ENCODE data around the gene WWC2.

WWC2 gene

DNA sequence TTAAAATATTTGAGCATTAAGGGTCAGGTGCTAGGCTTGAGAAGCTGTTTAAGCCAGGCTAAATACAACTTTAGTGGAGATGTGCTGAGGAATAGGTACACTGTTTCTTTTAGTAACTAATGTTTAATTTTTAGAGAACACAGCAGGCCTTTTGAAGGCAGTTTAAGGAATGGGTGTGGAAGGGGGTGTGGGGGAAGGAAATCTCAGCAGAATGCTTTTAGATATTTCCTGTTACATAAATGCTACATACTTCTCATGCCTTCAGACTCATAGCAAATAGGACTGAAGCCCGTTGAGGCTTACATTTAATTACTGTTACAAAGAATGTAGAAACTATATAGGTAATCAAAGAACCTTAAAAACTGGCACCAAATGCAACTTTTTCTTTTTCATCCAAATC is 66.3 kb downstream of the WWC2 start:
- Histone ChIP-seq H2BK120ac (ENCODE audit: low read depth, low read length) (no peak overlapping the region), H3K4me3 (ENCODE audit: low read length) (no peak overlapping the region), H3K9ac (ENCODE audit: low read length) (no peak overlapping the region), H4K8ac (ENCODE audit: low read depth, low read length) (no peak overlapping the region), H3K4me2 (ENCODE audit: low read length) (no peak overlapping the region), H3K27ac (ENCODE audit: low read depth, low read length) (no peak overlapping the region), H3K23ac (ENCODE audit: low read length) (no peak overlapping the region), H3K79me1 (ENCODE audit: low read length) (peaks cover 21% of the 10 kb centered on the region), H3K18ac (ENCODE audit: low read length) (no peak overlapping the region), H3K4me1 (ENCODE audit: control insufficient read depth, low read depth, low read length) (peaks cover 3% of the 10 kb centered on the region), H2AK5ac (ENCODE audit: low read length) (no peak overlapping the region), H3K79me2 (ENCODE audit: control insufficient read depth, insufficient read depth, low read length) (peaks cover 55% of the 10 kb centered on the region), H3K4ac (ENCODE audit: low read depth, low read length) (no peak overlapping the region), H2BK15ac (replicated peaks; ENCODE audit: low read depth) (no peak overlapping the region), H3K27me3 (ENCODE audit: insufficient read depth, low read length, poor library complexity) (no peaks in the 10 kb centered on the region), H4K5ac (ENCODE audit: low read length) (no peak overlapping the region), H3K36me3 (ENCODE audit: control insufficient read depth, insufficient read depth, low read length) (no peaks in the 10 kb centered on the region), H2BK5ac (ENCODE audit: low read length) (no peak overlapping the region), H3K56ac (ENCODE audit: low read length) (no peak overlapping the region)
- no CpG with 5 or more reads among the region's 1 CpG for WGBS (ENCODE audit: extremely low coverage, insufficient coverage, low lambda C conversion rate)
- no peak for DNase-seq

DNA sequence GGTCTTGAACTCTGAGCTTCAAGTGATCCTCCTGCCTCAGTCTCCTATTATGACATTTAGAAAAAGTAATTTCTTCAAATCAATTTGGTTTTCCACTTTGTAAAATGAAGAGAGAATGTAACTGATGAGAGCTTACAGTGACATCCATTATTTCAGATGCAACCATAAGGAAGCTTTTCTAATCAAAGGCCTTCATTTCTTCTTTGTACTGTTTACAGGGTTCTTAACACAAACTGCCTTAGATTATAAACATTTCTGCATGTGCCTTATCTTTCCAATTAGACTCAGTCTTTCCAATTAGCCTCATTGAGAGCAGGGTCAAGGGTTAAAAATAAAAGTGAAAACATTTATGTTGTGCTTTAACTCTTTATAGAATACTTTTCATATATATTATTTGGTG is 71.8 kb downstream of the WWC2 start:
- H2AK5ac ChIP-seq (ENCODE audit: low read length): no peak overlapping the region
- H3K79me2 ChIP-seq (ENCODE audit: control insufficient read depth, insufficient read depth, low read length): peaks cover 42% of the 10 kb centered on the region
- no peak overlapping the region for H3K9ac ChIP-seq (ENCODE audit: low read length)
- no peak overlapping the region for H3K27ac ChIP-seq (ENCODE audit: low read depth, low read length)
- no peak for DNase-seq
- no peak overlapping the region for H3K56ac ChIP-seq (ENCODE audit: low read length)
- no peak overlapping the region for H3K4me2 ChIP-seq (ENCODE audit: low read length)
- no peak overlapping the region for H4K5ac ChIP-seq (ENCODE audit: low read length)
- H3K27me3 ChIP-seq (ENCODE audit: insufficient read depth, low read length, poor library complexity): no peaks in the 10 kb centered on the region
- peaks cover 17% of the 10 kb centered on the region for H3K79me1 ChIP-seq (ENCODE audit: low read length)
- H3K4me3 ChIP-seq (ENCODE audit: low read length): no peak overlapping the region
- H2BK15ac ChIP-seq (replicated peaks; ENCODE audit: low read depth): no peak overlapping the region
- peaks cover 12% of the 10 kb centered on the region for H3K4me1 ChIP-seq (ENCODE audit: control insufficient read depth, low read depth, low read length)
- H2BK120ac ChIP-seq (ENCODE audit: low read depth, low read length): no peak overlapping the region
- no peak overlapping the region for H3K4ac ChIP-seq (ENCODE audit: low read depth, low read length)
- H2BK5ac ChIP-seq (ENCODE audit: low read length): no peak overlapping the region
- no peak overlapping the region for H4K8ac ChIP-seq (ENCODE audit: low read depth, low read length)
- H3K18ac ChIP-seq (ENCODE audit: low read length): no peak overlapping the region
- H3K36me3 ChIP-seq (ENCODE audit: control insufficient read depth, insufficient read depth, low read length): no peaks in the 10 kb centered on the region
- H3K23ac ChIP-seq (ENCODE audit: low read length): no peak overlapping the region

DNA sequence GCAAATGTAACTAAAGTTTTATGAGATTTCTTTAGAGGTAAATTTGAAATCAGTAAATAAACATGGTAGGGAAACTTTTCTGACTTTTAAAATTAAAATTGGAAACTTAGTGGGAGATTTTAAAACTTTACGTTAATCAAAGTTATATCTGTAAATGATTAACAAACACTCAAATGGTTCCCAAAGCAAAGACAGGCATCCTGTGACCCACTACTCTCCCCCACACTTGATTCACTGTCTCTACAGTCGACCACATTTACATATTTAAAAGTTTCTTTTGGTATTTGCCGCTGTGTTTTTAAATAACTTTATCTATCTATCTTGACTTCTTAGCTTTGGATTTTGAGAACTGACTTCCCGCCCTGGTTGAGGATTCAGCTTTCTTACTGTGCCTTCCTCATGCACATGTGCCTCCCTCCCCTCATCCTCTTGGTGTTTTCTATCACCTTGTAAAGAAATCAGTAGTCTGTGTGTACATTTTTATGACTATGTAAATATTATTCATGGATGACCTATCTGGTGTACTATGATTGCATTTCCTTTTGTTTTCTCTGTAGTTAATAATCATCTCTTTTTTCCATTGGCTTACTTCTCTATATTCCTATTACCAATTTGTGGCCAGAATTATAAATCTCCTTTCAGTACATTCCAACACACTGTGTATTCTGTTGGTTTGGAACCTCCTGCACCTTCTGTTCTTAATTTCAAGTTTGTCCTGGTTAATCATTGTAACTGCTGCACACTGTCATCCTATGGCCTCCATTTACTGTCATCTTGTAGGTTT is 72.6 kb downstream of the WWC2 start:
- H2AK5ac ChIP-seq (ENCODE audit: low read length): no peak overlapping the region
- peaks cover 40% of the 10 kb centered on the region for H3K79me2 ChIP-seq (ENCODE audit: control insufficient read depth, insufficient read depth, low read length)
- no peak overlapping the region for H2BK5ac ChIP-seq (ENCODE audit: low read length)
- H4K8ac ChIP-seq (ENCODE audit: low read depth, low read length): no peak overlapping the region
- H3K4me2 ChIP-seq (ENCODE audit: low read length): no peak overlapping the region
- DNase-seq: no peak
- no CpG with 5 or more reads among the region's 4 CpGs for WGBS (ENCODE audit: extremely low coverage, insufficient coverage, low lambda C conversion rate)
- H3K4me3 ChIP-seq (ENCODE audit: low read length): no peak overlapping the region
- no peaks in the 10 kb centered on the region for H3K27me3 ChIP-seq (ENCODE audit: insufficient read depth, low read length, poor library complexity)
- peaks cover 19% of the 10 kb centered on the region for H3K79me1 ChIP-seq (ENCODE audit: low read length)
- H3K9ac ChIP-seq (ENCODE audit: low read length): no peak overlapping the region
- H3K18ac ChIP-seq (ENCODE audit: low read length): no peak overlapping the region
- no peak overlapping the region for H2BK15ac ChIP-seq (replicated peaks; ENCODE audit: low read depth)
- peaks cover 12% of the 10 kb centered on the region for H3K4me1 ChIP-seq (ENCODE audit: control insufficient read depth, low read depth, low read length)
- no peak overlapping the region for H3K27ac ChIP-seq (ENCODE audit: low read depth, low read length)
- H3K56ac ChIP-seq (ENCODE audit: low read length): no peak overlapping the region
- no peak overlapping the region for H2BK120ac ChIP-seq (ENCODE audit: low read depth, low read length)
- H3K36me3 ChIP-seq (ENCODE audit: control insufficient read depth, insufficient read depth, low read length): no peaks in the 10 kb centered on the region
- no peak overlapping the region for H3K23ac ChIP-seq (ENCODE audit: low read length)
- no peak overlapping the region for H3K4ac ChIP-seq (ENCODE audit: low read depth, low read length)
- H4K5ac ChIP-seq (ENCODE audit: low read length): no peak overlapping the region

DNA sequence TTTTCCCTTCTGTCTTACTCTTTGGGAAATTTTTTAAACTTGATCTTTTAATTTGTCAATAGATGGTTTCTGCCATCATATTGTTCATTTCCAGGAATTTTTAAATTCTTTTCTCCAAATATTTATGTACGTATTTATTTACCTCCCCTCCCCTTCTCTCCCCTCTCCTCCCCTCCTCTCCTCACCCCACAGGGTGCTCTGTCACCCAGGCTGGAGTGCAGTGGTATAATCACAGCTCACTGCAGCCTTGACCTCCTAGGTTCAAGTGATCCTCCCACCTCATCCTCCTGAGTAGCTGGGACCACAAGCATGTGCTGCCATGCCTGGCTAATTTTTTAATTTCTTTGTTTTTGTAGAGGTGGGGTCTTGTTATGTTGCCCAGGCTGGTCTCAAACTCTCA is 73.8 kb downstream of the WWC2 start:
- WGBS (ENCODE audit: extremely low coverage, insufficient coverage, low lambda C conversion rate): no CpG with 5 or more reads among the region's 1 CpG
- Histone ChIP-seq H3K23ac (ENCODE audit: low read length) (no peak overlapping the region), H2AK5ac (ENCODE audit: low read length) (no peak overlapping the region), H3K4me2 (ENCODE audit: low read length) (no peak overlapping the region), H3K18ac (ENCODE audit: low read length) (no peak overlapping the region), H3K4me1 (ENCODE audit: control insufficient read depth, low read depth, low read length) (peaks cover 12% of the 10 kb centered on the region), H4K5ac (ENCODE audit: low read length) (no peak overlapping the region), H4K8ac (ENCODE audit: low read depth, low read length) (no peak overlapping the region), H3K9ac (ENCODE audit: low read length) (no peak overlapping the region), H3K4me3 (ENCODE audit: low read length) (no peak overlapping the region), H2BK5ac (ENCODE audit: low read length) (no peak overlapping the region), H3K79me2 (ENCODE audit: control insufficient read depth, insufficient read depth, low read length) (peaks cover 38% of the 10 kb centered on the region), H3K4ac (ENCODE audit: low read depth, low read length) (no peak overlapping the region), H3K27me3 (ENCODE audit: insufficient read depth, low read length, poor library complexity) (no peaks in the 10 kb centered on the region), H3K79me1 (ENCODE audit: low read length) (peaks cover 20% of the 10 kb centered on the region), H3K36me3 (ENCODE audit: control insufficient read depth, insufficient read depth, low read length) (no peaks in the 10 kb centered on the region), H3K27ac (ENCODE audit: low read depth, low read length) (peak overlapping the region; percentile 36), H2BK15ac (replicated peaks; ENCODE audit: low read depth) (no peak overlapping the region), H3K56ac (ENCODE audit: low read length) (no peak overlapping the region), H2BK120ac (ENCODE audit: low read depth, low read length) (no peak overlapping the region)
- no peak for DNase-seq

DNA sequence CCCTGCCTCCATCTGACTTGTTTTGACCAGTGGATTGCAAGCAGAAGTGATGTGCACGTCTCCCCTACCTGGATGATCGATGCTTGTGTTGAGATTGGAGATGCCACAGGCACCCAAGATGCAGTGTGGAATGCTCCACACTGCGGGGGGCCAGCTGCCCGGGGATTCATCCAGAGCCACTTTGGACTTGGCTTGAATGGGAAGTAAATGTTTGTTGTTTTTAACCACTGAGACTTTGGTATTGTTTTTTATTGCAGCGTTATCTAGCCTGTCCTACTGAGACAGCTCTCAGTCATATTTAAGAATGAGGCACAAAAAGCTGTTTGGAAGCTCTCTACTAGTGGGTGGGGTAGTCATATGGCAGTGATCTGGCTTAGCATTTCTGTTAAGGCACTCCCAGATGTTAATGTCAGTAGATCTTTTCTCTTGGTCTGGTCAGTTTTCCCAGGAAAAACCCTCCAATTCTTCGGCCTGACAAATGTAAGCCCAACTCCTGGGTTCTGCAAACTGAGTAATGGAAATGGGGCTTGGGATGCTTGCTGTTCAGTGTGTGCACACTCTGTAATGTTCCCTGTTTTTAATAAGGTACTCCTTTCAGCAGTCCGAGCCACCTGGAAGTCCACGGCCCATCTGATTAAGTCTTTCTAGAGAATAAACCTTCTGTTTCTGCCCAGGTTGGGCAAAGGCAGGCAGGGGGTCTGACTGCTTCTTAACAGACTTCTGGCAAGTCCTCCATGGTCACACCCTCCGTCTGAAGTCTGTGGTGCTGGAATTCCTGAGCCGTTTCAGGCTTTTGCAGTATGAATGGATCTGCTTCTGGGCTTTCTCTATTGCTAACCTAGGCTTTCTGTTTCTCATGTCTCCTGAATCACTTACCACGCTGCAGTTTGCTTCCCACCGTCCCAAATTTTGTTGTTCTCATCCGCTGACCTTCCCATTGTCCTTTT is 74.8 kb downstream of the WWC2 start:
- H3K4me1 ChIP-seq (ENCODE audit: control insufficient read depth, low read depth, low read length): peaks cover 12% of the 10 kb centered on the region
- no peak overlapping the region for H2BK5ac ChIP-seq (ENCODE audit: low read length)
- no peak overlapping the region for H2AK5ac ChIP-seq (ENCODE audit: low read length)
- H3K23ac ChIP-seq (ENCODE audit: low read length): no peak overlapping the region
- peak overlapping the region; percentile 13 for H3K27ac ChIP-seq (ENCODE audit: low read depth, low read length)
- H2BK120ac ChIP-seq (ENCODE audit: low read depth, low read length): peak overlapping the region; percentile 15
- H3K36me3 ChIP-seq (ENCODE audit: control insufficient read depth, insufficient read depth, low read length): no peaks in the 10 kb centered on the region
- H3K79me1 ChIP-seq (ENCODE audit: low read length): peaks cover 21% of the 10 kb centered on the region
- H4K8ac ChIP-seq (ENCODE audit: low read depth, low read length): no peak overlapping the region
- no peak overlapping the region for H3K56ac ChIP-seq (ENCODE audit: low read length)
- no peak overlapping the region for H3K4me3 ChIP-seq (ENCODE audit: low read length)
- no peak overlapping the region for H3K18ac ChIP-seq (ENCODE audit: low read length)
- H3K9ac ChIP-seq (ENCODE audit: low read length): no peak overlapping the region
- H3K27me3 ChIP-seq (ENCODE audit: insufficient read depth, low read length, poor library complexity): no peaks in the 10 kb centered on the region
- peaks cover 40% of the 10 kb centered on the region for H3K79me2 ChIP-seq (ENCODE audit: control insufficient read depth, insufficient read depth, low read length)
- no peak overlapping the region for H4K5ac ChIP-seq (ENCODE audit: low read length)
- H3K4me2 ChIP-seq (ENCODE audit: low read length): no peak overlapping the region
- no peak overlapping the region for H2BK15ac ChIP-seq (replicated peaks; ENCODE audit: low read depth)
- WGBS (ENCODE audit: extremely low coverage, insufficient coverage, low lambda C conversion rate): no CpG with 5 or more reads among the region's 13 CpGs
- peak; percentile 85 for DNase-seq
- no peak overlapping the region for H3K4ac ChIP-seq (ENCODE audit: low read depth, low read length)

Data from mesendoderm (in vitro differentiated cells).